Duodenal mucosa (tissue), 2 donors: Measurements from ENCODE around the gene DESI1.

Experiments
- H3K27ac ChIP-seq: one replicate; pipeline ENCODE4 v1.7.0; 2013; ENCODE audit warnings: low read depth, low read length
- H3K27me3 ChIP-seq, 2 donors: one replicate each; pipeline ENCODE4 v1.7.0; 2013; ENCODE audit warnings: low read length in 2 of 2, control low read depth in 1 of 2; ENCODE audit not compliant: insufficient read depth in 2 of 2, control insufficient read depth in 1 of 2
- H3K36me3 ChIP-seq, 2 donors: one replicate each; pipeline ENCODE4 v1.7.0; 2013; ENCODE audit warnings: low read length in 2 of 2, control low read depth in 1 of 2; ENCODE audit not compliant: insufficient read depth in 2 of 2, control insufficient read depth in 1 of 2
- H3K4me1 ChIP-seq, 2 donors: one replicate each; pipeline ENCODE4 v1.7.0; 2013; ENCODE audit warnings: low read length in 2 of 2, control low read depth in 1 of 2; ENCODE audit not compliant: insufficient read depth in 2 of 2, control insufficient read depth in 1 of 2
- H3K4me3 ChIP-seq, 2 donors: one replicate each; pipeline ENCODE4 v1.7.0; 2013; ENCODE audit warnings: low read length in 2 of 2, low read depth in 1 of 2
- H3K9ac ChIP-seq, 2 donors: one replicate each; pipeline ENCODE4 v1.7.0; 2013; ENCODE audit warnings: low read length in 2 of 2, low read depth in 1 of 2
- H3K9me3 ChIP-seq, 2 donors: one replicate each; pipeline ENCODE4 v1.7.0; 2013; ENCODE audit warnings: low read length in 2 of 2, control low read depth in 1 of 2; ENCODE audit not compliant: control insufficient read depth in 1 of 2

DESI1 gene

DNA sequence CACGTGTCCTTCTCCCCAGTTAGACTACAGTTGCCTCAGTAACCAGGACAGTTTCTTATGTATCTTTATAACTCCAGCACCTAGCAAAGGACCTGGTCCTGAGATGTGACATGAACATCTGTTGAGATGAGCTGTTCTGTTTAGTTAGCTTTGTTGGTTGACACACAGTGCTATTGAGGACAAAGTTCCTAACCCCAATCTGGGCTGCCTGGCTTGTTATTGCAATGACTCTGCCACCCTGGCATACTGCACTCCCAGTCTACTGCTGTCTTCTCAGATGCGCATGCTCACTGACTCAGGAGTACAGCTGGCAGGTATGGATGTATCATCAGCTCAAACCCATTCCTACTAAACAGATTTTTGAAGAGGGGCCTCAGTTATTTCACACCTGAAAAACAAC, 7.4 kb downstream of the DESI1 start:
- H3K27ac ChIP-seq = no peak overlapping the region
- peaks cover 0 to 5% of the 10 kb centered on the region in 2 donors for H3K4me1 ChIP-seq
- H3K9ac ChIP-seq = no peak overlapping the region
- peaks cover 0 to 4% of the 10 kb centered on the region in 2 donors for H3K36me3 ChIP-seq
- no peaks in the 10 kb centered on the region for H3K27me3 ChIP-seq
- H3K9me3 ChIP-seq = no peaks in the 10 kb centered on the region
- no peak overlapping the region for H3K4me3 ChIP-seq

DNA sequence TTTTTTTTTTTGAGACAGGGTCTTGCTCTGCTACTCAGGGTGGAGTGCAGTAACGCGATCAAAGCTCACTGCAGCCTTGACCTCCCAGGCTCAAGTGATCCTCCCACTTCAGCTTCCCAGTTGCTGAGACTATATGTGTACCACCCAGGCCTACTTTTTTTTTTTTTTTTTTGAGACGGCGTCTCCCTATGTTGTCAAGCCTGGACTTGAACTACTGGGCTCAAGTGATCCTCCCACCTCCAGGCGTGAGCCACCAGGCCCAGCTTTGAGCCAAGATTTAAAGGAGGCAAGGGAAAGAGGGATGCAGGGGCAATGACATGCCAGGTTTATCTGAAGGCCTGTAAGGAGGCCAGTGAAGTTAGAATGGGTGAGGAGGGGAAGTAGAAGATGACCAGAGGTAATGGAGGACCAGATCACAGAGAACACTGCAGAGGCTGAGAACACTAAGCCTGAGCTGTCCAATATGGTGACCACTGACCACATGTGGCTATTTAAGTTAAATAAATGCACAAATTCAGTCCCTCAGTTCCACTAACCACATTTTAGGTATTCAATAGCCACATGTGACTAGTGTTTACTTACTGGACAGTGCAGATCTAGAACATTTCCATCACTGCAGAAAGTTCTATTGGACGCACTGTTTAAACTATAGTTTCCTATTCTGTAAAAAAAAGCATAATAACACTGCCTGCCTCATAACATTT, 8.1 kb downstream of the DESI1 start:
- Histone ChIP-seq H3K9ac (no peak overlapping the region), H3K27ac (no peak overlapping the region)

DNA sequence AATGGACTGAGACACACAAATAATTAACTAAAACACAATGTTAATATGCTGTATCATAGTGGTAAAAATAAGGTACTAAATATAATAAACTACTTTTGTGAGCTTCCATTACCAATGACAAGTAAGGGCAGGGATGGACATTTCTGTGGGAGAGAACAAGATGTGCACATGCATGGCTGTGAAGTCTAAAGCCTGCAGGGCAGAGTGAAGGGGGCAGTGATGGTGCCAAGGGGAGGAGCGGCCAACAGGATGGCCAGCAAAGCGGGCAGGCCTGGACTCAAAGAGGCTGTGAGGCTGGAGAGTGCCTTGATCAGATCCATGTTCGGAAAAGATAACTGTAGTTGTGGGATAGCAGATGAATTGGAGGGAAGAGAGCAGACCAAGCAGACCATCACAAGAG, 12.5 kb downstream of the DESI1 start:
- Histone ChIP-seq H3K27me3 (no peaks in the 10 kb centered on the region), H3K9ac (no peak overlapping the region), H3K9me3 (no peaks in the 10 kb centered on the region), H3K36me3 (peaks cover 11 to 42% of the 10 kb centered on the region in 2 donors), H3K27ac (no peak overlapping the region), H3K4me1 (no peaks in the 10 kb centered on the region), H3K4me3 (no peak overlapping the region)

More for the DNA sequence above, 8.1 kb downstream of the DESI1 start:
- peaks cover 0 to 4% of the 10 kb centered on the region in 2 donors for H3K36me3 ChIP-seq
- peaks cover 0 to 3% of the 10 kb centered on the region in 2 donors for H3K4me1 ChIP-seq
- no peak overlapping the region for H3K4me3 ChIP-seq
- no peaks in the 10 kb centered on the region for H3K27me3 ChIP-seq
- no peaks in the 10 kb centered on the region for H3K9me3 ChIP-seq

DNA sequence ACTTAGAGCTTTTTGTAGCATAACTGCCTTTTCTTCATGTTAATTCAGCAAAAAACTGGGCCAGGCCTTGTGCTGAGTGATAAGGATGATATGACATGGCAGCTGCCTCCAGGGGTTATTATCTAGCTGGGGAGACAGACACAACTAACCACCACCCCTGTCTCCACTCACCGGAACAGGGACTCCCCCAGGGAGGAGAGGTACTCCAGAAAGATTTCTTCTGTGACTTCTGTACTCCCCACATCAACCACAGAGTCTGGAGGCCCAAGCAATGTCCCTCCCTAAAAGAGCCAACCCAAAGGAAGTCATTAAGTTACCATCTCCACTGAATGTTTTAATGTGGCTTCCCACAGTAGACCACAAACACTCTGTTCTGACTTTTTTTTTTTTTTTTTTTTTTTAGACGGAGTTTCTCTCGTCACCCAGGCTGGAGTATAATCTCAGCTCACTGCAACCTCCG, 16.9 kb downstream of the DESI1 start:
- Histone ChIP-seq H3K9me3 (no peaks in the 10 kb centered on the region), H3K27ac (no peak overlapping the region), H3K9ac (no peak overlapping the region), H3K4me1 (no peaks in the 10 kb centered on the region), H3K4me3 (no peak overlapping the region), H3K27me3 (no peaks in the 10 kb centered on the region), H3K36me3 (peaks cover 29 to 64% of the 10 kb centered on the region in 2 donors)

DNA sequence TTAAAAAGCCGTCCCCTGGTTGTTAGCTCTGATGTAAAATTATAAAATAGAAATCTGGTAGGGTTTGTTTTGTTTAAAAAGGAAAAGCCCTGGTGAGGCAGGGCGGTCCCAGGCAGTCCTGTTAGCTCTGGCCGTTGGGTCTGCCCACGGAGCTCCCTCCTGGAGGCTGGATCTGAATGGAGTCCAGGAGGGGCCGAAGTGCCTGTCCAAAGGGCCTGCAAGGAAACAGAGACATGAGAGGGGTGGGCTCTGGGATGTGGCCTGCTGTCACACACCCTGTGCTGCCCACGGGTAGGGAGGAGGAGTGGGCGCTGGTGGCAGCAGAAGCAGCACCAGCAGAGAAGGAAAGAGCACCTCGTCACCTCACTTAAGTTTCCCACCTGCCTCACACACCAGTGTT, 19.9 kb downstream of the DESI1 start:
- no peak overlapping the region for H3K9ac ChIP-seq
- H3K27ac ChIP-seq = no peak overlapping the region
- no peaks in the 10 kb centered on the region for H3K27me3 ChIP-seq
- peaks cover 6 to 8% of the 10 kb centered on the region in 2 donors for H3K4me1 ChIP-seq
- H3K4me3 ChIP-seq = no peak overlapping the region
- no peaks in the 10 kb centered on the region for H3K9me3 ChIP-seq
- H3K36me3 ChIP-seq = peaks cover 29 to 54% of the 10 kb centered on the region in 2 donors

DNA sequence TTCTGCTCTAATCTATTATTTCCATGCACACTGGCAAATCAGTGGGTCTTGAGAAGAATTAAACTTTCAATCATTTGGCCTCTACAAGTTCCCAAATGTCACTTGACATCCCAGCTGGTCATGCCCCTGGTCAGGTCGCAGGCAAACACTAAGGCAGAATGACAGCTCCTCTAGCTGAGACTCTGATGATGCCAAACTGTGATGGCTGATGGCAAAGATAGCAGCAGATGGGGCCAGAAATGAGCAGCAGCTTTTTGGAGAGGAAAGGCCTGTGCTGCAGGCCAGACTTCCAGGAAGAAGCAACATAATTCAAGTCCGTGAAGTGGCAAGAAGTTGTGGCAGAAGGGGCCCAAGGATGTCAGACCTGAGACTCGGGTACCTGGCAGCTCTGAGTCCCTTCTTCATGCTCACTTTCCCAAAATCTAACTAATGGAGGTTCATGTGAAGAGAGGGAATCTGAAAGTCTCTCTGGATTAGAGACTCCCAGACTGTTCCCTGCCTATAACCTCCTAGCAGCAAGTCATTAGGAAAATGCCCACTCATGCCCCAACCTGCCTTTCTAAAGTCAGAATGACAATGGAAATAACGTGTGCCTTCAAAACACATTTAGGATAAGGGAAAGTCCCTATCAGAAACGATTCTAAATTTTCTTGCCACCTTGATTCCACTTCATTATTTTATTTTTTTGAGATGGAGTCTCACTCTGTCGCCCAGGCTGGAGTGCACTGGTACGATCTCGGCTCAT, 21.8 kb downstream of the DESI1 start:
- Histone ChIP-seq H3K4me3 (no peak overlapping the region), H3K36me3 (peaks cover 18 to 36% of the 10 kb centered on the region in 2 donors), H3K27ac (no peak overlapping the region), H3K27me3 (no peaks in the 10 kb centered on the region), H3K4me1 (peaks cover 6 to 8% of the 10 kb centered on the region in 2 donors), H3K9me3 (no peaks in the 10 kb centered on the region), H3K9ac (no peak overlapping the region)

DNA sequence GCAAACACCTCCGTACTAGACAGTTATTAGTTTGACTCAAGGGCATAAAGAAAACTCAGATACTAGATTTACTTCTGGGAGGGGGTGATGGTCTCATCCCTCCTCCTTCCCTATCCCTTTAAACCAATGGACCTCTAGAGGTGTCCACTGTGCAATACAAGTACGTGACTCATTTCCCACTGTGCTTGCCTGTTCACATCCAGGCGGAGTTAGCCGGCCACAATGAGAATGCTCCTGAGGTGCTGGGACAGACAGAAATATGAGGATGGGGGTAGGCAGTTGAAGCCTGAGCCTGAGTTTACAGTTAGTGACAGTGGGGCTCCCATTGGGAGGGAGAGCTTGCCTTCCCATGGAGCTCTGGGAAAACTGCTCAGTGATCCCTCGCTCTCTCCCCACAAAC, 22.8 kb downstream of the DESI1 start:
- no peak overlapping the region for H3K9ac ChIP-seq
- peaks cover 15 to 27% of the 10 kb centered on the region in 2 donors for H3K36me3 ChIP-seq
- H3K27ac ChIP-seq = no peak overlapping the region
- peaks cover 6 to 8% of the 10 kb centered on the region in 2 donors for H3K4me1 ChIP-seq
- no peaks in the 10 kb centered on the region for H3K9me3 ChIP-seq
- H3K4me3 ChIP-seq = no peak overlapping the region
- no peaks in the 10 kb centered on the region for H3K27me3 ChIP-seq

DNA sequence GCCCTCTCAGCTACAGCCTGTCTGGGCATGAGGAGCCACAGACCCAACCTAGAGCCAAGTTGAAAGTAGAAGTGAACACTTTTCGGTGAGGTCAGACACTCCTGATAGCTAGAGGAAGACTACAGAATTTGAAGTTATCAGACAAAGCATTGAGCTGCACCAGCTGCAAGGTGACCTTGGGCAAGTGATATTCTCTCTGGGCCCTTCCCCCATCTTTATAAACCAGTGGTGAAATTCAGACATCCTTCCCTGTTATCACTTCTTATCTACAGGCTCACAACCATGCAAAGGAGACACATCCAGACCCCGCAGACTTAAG, 23.2 kb downstream of the DESI1 start:
- peaks cover 6 to 8% of the 10 kb centered on the region in 2 donors for H3K4me1 ChIP-seq
- H3K4me3 ChIP-seq = no peak overlapping the region
- peaks cover 10 to 22% of the 10 kb centered on the region in 2 donors for H3K36me3 ChIP-seq
- H3K27ac ChIP-seq = no peak overlapping the region
- H3K9me3 ChIP-seq = no peaks in the 10 kb centered on the region
- H3K27me3 ChIP-seq = no peaks in the 10 kb centered on the region
- no peak overlapping the region for H3K9ac ChIP-seq

DNA sequence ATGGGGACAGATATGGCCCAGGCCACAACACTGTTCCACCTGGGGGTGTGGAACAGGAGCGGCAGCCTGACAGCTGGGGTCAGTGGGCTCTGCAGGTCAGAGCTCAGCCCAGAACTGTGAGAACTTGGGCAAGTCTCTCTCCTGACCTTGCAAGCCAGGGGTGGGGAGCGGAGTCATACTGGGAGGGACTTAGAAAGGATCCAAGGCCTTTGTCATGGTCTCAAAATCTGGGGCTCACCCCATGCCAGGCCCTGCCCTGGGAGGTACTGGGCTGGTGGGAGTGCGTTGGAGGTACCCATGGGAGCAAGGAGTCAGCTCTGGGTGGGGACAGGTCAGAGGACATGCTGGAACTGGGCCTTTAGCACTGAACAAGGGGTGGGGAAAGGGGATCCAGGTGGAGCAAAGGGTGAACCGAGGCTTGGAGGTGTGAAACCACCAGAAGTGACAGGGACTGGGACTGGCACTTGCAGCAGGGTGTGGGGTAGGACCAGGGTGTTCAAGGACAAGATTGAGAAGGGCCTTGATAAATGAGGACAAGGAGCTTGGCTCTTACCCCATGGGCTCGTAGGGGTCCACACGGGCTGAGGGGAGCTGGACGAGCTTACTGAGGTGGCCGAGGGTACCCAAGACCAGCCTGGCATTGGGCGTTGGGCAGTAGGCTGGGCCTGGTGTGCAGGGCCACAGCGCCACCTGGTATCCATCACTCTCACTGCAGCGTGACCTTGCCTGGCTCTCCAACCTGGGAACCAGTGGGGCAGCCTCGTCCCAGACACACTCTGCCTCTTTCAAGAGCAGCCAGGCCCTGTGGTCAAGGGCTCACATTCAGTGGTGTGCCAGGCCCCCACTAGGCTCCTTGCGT, 23.8 kb downstream of the DESI1 start:
- no peaks in the 10 kb centered on the region for H3K27me3 ChIP-seq
- H3K4me3 ChIP-seq = no peak overlapping the region
- H3K36me3 ChIP-seq = peaks cover 5 to 16% of the 10 kb centered on the region in 2 donors
- no peaks in the 10 kb centered on the region for H3K9me3 ChIP-seq
- no peak overlapping the region for H3K27ac ChIP-seq
- peaks cover 6 to 8% of the 10 kb centered on the region in 2 donors for H3K4me1 ChIP-seq
- H3K9ac ChIP-seq = no peak overlapping the region

DNA sequence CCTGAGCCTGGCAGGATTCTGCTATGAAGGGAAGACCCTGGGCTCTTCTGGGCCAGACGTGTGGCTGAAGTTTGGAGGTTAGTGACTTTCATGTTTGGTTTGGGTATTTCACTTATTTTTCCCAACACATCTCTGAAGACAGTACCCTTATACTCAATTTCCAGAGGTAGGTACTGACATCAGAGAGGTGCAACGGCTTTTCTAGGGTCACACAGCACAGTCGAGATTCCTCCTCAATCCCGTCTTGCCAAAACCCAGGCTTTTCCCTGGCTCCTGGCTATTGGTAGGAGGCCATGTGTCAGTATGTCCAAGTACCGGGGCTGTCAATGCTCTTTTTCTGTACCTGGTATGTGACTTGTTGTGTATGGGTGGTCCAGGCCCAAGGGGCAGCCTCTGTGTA, 25.1 kb downstream of the DESI1 start:
- Histone ChIP-seq H3K9ac (no peak overlapping the region), H3K4me1 (peaks cover 6 to 8% of the 10 kb centered on the region in 2 donors), H3K9me3 (no peaks in the 10 kb centered on the region), H3K36me3 (peaks cover 5 to 14% of the 10 kb centered on the region in 2 donors), H3K27ac (no peak overlapping the region), H3K4me3 (no peak overlapping the region), H3K27me3 (no peaks in the 10 kb centered on the region)
